Endodermal cell (in vitro differentiated cells): ENCODE data around the gene FRY. TPM values are rescaled to one million over a fixed set of nuclear protein-coding genes. Genes with fewer than 3 reads are reported as not detected.

Source experiments
- DNase-seq: peaks from one replicate; pipeline ENCODE4 v3.0.0-alpha.2; 2017
- H3K27ac ChIP-seq: 2 replicates; pipeline ENCODE4 v1.5.1; 2013; ENCODE audit warnings: mild to moderate bottlenecking, low read depth, low read length, moderate library complexity
- H3K27me3 ChIP-seq: 2 replicates; pipeline ENCODE4 v1.6.1; 2013; ENCODE audit warnings: mild to moderate bottlenecking, low read length, moderate library complexity; ENCODE audit not compliant: insufficient read depth, control insufficient read depth, poor library complexity, severe bottlenecking
- H3K36me3 ChIP-seq: 2 replicates; pipeline ENCODE4 v1.7.0; 2013; ENCODE audit warnings: mild to moderate bottlenecking, low read length, moderate library complexity; ENCODE audit not compliant: control insufficient read depth, insufficient read depth
- H3K4me1 ChIP-seq: one replicate; pipeline ENCODE4 v1.7.0; 2013; ENCODE audit warnings: low read length; ENCODE audit not compliant: control insufficient read depth, insufficient read depth
- H3K4me3 ChIP-seq: 2 replicates; pipeline ENCODE4 v1.5.1; 2013; ENCODE audit warnings: mild to moderate bottlenecking, low read length, moderate library complexity
- H3K9ac ChIP-seq: 2 replicates; pipeline ENCODE4 v1.6.1; 2013; ENCODE audit warnings: mild to moderate bottlenecking, low read length, moderate library complexity; ENCODE audit not compliant: poor library complexity, severe bottlenecking; ENCODE audit errors: extremely low read depth
- H3K9me3 ChIP-seq: 2 replicates; pipeline ENCODE4 v1.6.1; 2013; ENCODE audit warnings: mild to moderate bottlenecking, low read length, moderate library complexity; ENCODE audit not compliant: control insufficient read depth
- H3K27ac Mint-ChIP-seq: 2 replicates; pipeline ENCODE4 v1.8.0; 2020; ENCODE audit warnings: mixed read lengths
- H3K27me3 Mint-ChIP-seq: 2 replicates; pipeline ENCODE4 v1.8.0; 2021; ENCODE audit warnings: mild to moderate bottlenecking, mixed read lengths; ENCODE audit not compliant: insufficient read depth
- H3K36me3 Mint-ChIP-seq: 2 replicates; pipeline ENCODE4 v1.8.0; 2020; ENCODE audit warnings: low read depth, mixed read lengths
- H3K4me1 Mint-ChIP-seq: 2 replicates; pipeline ENCODE4 v1.8.0; 2020; ENCODE audit warnings: mixed read lengths
- H3K4me3 Mint-ChIP-seq: 2 replicates; pipeline ENCODE4 v1.8.0; 2020; ENCODE audit warnings: mild to moderate bottlenecking, moderate library complexity, mixed read lengths
- H3K9me3 Mint-ChIP-seq: 2 replicates; pipeline ENCODE4 v1.8.0; 2020; ENCODE audit warnings: mild to moderate bottlenecking, mixed read lengths
- CTCF ChIP-seq: fragments of 200-600 bp; sonication (generic); conservative IDR thresholded peaks from 2 replicates; pipeline ENCODE4 v1.5.0; 2021; ENCODE audit warnings: antibody characterized with exemption, mild to moderate bottlenecking
- WGBS, 2 experiments: methylation state at CpG; one replicate each; pipeline versions ENCODE4 v1.1.5 to v1.1.7; 2013; ENCODE audit warnings: missing lambda C conversion rate in 2 of 2, mixed read lengths in 1 of 2; ENCODE audit not compliant: insufficient coverage in 1 of 2, insufficient read length in 1 of 2; 5-methylcytosine and 5-hydroxymethylcytosine counted together
- total RNA-seq, 2 donors: library from RNA; stranded (reverse); fragmentation: NEBNext Ultra II Directional in 1 of 2; extraction: Animal tissue kit (Norgen Biotek cat#: 25700) in 1 of 2; gene quantifications; 2 replicates in 1 of 2; 3 replicates in 1 of 2; pipeline ENCODE4 v1.2.1, GENCODE V29; 2021

FRY gene
- total RNA-seq, 2 donors from 2014 or later = 20.1 to 30.8 TPM

GRCh38 chr13:32151240-32151639, 119.7 kb downstream of the FRY start:
- Mint-ChIP-seq H3K36me3 (peaks cover 2% of the 10 kb centered on the region), H3K27ac (no peak overlapping the region), H3K27me3 (no peaks in the 10 kb centered on the region), H3K4me1 (no peaks in the 10 kb centered on the region), H3K9me3 (no peaks in the 10 kb centered on the region), H3K4me3 (no peak overlapping the region)
- H3K9me3 ChIP-seq = no peaks in the 10 kb centered on the region
- H3K4me3 ChIP-seq = no peak overlapping the region
- 98% methylated on average over 3 of the region's 5 CpGs; no CpG with 5 or more reads in 1 of the 2 experiments for WGBS, 2 experiments
- TF ChIP-seq CTCF = no peak
- no peaks in the 10 kb centered on the region for H3K4me1 ChIP-seq
- H3K27me3 ChIP-seq = no peaks in the 10 kb centered on the region
- DNase-seq = no peak
- no peak overlapping the region for H3K27ac ChIP-seq
- H3K36me3 ChIP-seq = no peaks in the 10 kb centered on the region
- H3K9ac ChIP-seq = no peak overlapping the region

GRCh38 chr13:32153056-32153455, 121.5 kb downstream of the FRY start:
- Histone ChIP-seq H3K27me3 (no peaks in the 10 kb centered on the region), H3K4me3 (no peak overlapping the region), H3K9ac (no peak overlapping the region), H3K9me3 (no peaks in the 10 kb centered on the region), H3K27ac (no peak overlapping the region), H3K36me3 (no peaks in the 10 kb centered on the region), H3K4me1 (no peaks in the 10 kb centered on the region)
- H3K9me3 Mint-ChIP-seq = no peaks in the 10 kb centered on the region
- no peaks in the 10 kb centered on the region for H3K4me1 Mint-ChIP-seq
- no peak overlapping the region for H3K4me3 Mint-ChIP-seq
- no peak for DNase-seq
- no peak for TF ChIP-seq CTCF
- no peak overlapping the region for H3K27ac Mint-ChIP-seq
- H3K36me3 Mint-ChIP-seq = peaks cover 2% of the 10 kb centered on the region
- 89 to 100% methylated on average over 1 to 3 of the region's 3 CpGs for WGBS, 2 experiments
- no peaks in the 10 kb centered on the region for H3K27me3 Mint-ChIP-seq

- no peak for DNase-seq
- 100% methylated on average over 4 of the region's 4 CpGs; no CpG with 5 or more reads in 1 of the 2 experiments for WGBS, 2 experiments
- peaks cover 23% of the 10 kb centered on the region for H3K36me3 Mint-ChIP-seq
- no peaks in the 10 kb centered on the region for H3K9me3 Mint-ChIP-seq
- no peak for TF ChIP-seq CTCF
- no peak overlapping the region for H3K27ac Mint-ChIP-seq
- no peaks in the 10 kb centered on the region for H3K36me3 ChIP-seq
- no peak overlapping the region for H3K27ac ChIP-seq
- H3K27me3 Mint-ChIP-seq = no peaks in the 10 kb centered on the region
- no peaks in the 10 kb centered on the region for H3K4me1 ChIP-seq
- H3K4me3 Mint-ChIP-seq = no peak overlapping the region
- H3K9ac ChIP-seq = no peak overlapping the region
- no peak overlapping the region for H3K4me3 ChIP-seq
- no peaks in the 10 kb centered on the region for H3K4me1 Mint-ChIP-seq
- no peaks in the 10 kb centered on the region for H3K27me3 ChIP-seq
- H3K9me3 ChIP-seq = no peaks in the 10 kb centered on the region
Observed at GRCh38 chr13:32159137-32159869, 127.7 kb downstream of the FRY start.
